HL-60 (cell line): Measurements from ENCODE around the gene TLL2.

Source experiments
- DNase-seq, 2 experiments: peaks; one replicate each; pipeline ENCODE4 v3.0.0-alpha.2; 2010 to 2020; ENCODE audit warnings: low read depth in 1 of 2, low spot score in 1 of 2
- H3K27ac ChIP-seq: fragments of 250-450 bp; sonication (Bioruptor Pico); replicated peaks from 2 replicates; pipeline ENCODE4 v1.5.1; 2020; ENCODE audit warnings: mild to moderate bottlenecking, moderate library complexity
- H3K27me3 ChIP-seq: fragments of 250-450 bp; sonication (Bioruptor Pico); 2 replicates; pipeline ENCODE4 v1.5.1; 2021; ENCODE audit warnings: mild to moderate bottlenecking, moderate library complexity; ENCODE audit not compliant: insufficient read depth, poor library complexity, severe bottlenecking
- H3K4me3 ChIP-seq: replicated peaks from 2 replicates; pipeline ENCODE4 v1.5.1; 2011; ENCODE audit warnings: mild to moderate bottlenecking, control low read depth, low read length; ENCODE audit not compliant: insufficient read depth
- GABPA ChIP-seq: IDR thresholded peaks from 2 replicates; pipeline ENCODE4 v1.6.1; 2012; ENCODE audit warnings: low read depth
- POLR2AphosphoS5 ChIP-seq: IDR thresholded peaks from 2 replicates; pipeline ENCODE4 v1.6.1; 2012; ENCODE audit warnings: low read depth
- SPI1 ChIP-seq: IDR thresholded peaks from 2 replicates; pipeline ENCODE4 v1.6.1; 2012; ENCODE audit warnings: low read depth, mild to moderate bottlenecking, borderline replicate concordance
- TF ChIP-seq, protein P1 (sequence below): IDR thresholded peaks from one replicate; pipeline ENCODE4 v1.5.1; 2011; ENCODE audit warnings: low read length, control low read depth, inconsistent platforms; ENCODE audit not compliant: insufficient read depth
- TF ChIP-seq, protein P2 (sequence below): IDR thresholded peaks from 2 replicates; pipeline ENCODE4 v1.6.1; 2012; ENCODE audit warnings: low read depth; ENCODE audit not compliant: insufficient replicate concordance

The TLL2 gene

DNA sequence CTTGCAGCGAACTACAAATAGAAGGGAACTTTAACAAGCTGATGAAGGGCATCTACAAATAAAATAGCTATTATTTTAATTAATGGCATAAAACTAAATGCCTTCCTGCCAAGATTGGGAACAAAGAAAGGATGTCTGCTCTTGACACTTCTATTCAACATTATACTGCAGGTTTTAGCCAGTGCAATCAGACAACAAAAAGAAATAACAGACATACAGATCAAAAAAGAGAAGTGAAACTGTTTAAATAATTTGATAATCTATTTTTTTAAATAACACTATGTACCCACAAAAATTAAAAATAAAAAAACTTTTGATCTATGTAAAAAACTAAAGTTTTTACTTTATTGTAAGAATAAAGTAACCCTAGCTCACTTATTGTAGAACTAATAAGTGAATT is 22.4 kb upstream of the TLL2 start:
- TF ChIP-seq POLR2AphosphoS5 (no peak), GABPA (no peak), SPI1 (no peak)
- TF ChIP-seq, protein P1, sequence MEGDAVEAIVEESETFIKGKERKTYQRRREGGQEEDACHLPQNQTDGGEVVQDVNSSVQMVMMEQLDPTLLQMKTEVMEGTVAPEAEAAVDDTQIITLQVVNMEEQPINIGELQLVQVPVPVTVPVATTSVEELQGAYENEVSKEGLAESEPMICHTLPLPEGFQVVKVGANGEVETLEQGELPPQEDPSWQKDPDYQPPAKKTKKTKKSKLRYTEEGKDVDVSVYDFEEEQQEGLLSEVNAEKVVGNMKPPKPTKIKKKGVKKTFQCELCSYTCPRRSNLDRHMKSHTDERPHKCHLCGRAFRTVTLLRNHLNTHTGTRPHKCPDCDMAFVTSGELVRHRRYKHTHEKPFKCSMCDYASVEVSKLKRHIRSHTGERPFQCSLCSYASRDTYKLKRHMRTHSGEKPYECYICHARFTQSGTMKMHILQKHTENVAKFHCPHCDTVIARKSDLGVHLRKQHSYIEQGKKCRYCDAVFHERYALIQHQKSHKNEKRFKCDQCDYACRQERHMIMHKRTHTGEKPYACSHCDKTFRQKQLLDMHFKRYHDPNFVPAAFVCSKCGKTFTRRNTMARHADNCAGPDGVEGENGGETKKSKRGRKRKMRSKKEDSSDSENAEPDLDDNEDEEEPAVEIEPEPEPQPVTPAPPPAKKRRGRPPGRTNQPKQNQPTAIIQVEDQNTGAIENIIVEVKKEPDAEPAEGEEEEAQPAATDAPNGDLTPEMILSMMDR, result no peak
- TF ChIP-seq, protein P2, sequence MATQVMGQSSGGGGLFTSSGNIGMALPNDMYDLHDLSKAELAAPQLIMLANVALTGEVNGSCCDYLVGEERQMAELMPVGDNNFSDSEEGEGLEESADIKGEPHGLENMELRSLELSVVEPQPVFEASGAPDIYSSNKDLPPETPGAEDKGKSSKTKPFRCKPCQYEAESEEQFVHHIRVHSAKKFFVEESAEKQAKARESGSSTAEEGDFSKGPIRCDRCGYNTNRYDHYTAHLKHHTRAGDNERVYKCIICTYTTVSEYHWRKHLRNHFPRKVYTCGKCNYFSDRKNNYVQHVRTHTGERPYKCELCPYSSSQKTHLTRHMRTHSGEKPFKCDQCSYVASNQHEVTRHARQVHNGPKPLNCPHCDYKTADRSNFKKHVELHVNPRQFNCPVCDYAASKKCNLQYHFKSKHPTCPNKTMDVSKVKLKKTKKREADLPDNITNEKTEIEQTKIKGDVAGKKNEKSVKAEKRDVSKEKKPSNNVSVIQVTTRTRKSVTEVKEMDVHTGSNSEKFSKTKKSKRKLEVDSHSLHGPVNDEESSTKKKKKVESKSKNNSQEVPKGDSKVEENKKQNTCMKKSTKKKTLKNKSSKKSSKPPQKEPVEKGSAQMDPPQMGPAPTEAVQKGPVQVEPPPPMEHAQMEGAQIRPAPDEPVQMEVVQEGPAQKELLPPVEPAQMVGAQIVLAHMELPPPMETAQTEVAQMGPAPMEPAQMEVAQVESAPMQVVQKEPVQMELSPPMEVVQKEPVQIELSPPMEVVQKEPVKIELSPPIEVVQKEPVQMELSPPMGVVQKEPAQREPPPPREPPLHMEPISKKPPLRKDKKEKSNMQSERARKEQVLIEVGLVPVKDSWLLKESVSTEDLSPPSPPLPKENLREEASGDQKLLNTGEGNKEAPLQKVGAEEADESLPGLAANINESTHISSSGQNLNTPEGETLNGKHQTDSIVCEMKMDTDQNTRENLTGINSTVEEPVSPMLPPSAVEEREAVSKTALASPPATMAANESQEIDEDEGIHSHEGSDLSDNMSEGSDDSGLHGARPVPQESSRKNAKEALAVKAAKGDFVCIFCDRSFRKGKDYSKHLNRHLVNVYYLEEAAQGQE, result no peak
- H3K27ac ChIP-seq, result no peak overlapping the region
- DNase-seq, result no peak

DNA sequence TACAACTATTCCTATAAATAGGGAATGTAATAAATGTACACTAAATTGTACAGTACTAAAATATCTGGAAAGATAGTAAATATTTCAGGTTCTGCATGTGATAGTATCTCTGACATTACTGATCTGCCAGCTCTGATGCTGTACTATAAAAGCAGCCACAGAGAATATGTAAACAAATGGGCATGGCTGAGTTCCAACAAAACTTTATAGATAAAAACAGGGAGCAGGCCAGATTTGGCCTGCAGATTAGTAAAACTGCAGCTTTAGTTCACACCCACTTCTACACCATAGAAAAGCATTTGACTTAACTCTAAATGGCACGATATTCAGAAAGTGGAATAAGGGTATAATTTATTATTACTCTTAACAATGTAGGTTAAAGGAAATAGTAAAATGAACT is 18.8 kb upstream of the TLL2 start:
- Histone ChIP-seq H3K27ac (no peak overlapping the region), H3K4me3 (no peak overlapping the region), H3K27me3 (no peaks in the 10 kb centered on the region)
- no peak for DNase-seq
- TF ChIP-seq GABPA (no peak), POLR2AphosphoS5 (no peak), SPI1 (no peak)
- TF ChIP-seq, protein P2, result no peak
- TF ChIP-seq, protein P1, result no peak

More for the DNA sequence above, 22.4 kb upstream of the TLL2 start:
- H3K4me3 ChIP-seq, result no peak overlapping the region
- no peaks in the 10 kb centered on the region for H3K27me3 ChIP-seq

DNA sequence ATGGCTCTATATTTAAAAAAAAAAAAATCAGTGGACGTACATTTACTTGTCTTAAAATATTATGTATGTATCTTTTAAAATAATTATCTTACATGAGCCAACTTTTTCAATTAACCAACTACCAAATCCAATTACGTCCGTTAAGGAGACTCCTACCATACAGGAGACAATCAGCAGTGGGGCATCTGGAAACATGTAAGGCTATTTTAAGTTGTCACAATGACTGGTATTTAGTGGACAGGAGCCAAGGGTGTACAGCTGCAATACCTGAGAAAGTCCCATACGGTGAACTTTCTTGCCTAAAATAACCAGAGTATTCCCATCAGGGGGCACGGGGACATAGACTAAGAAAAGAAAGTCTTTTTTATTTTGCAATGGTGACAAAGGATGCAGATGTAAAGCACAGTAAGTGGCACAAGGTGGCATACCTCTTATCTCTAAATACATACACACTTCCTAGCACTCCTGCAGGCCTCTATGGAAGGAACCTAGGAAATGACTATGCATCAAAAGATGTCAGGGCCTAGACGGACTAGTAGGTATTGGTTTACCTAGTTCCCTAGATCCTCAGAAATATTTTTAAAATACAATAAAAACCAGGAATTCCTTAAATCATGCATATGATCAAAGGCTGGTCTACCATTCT is 16.0 kb upstream of the TLL2 start:
- Histone ChIP-seq H3K27ac (no peak overlapping the region), H3K27me3 (no peaks in the 10 kb centered on the region), H3K4me3 (no peak overlapping the region)
- DNase-seq, result no peak
- TF ChIP-seq, protein P1, result no peak
- TF ChIP-seq SPI1 (no peak), GABPA (no peak), POLR2AphosphoS5 (no peak)
- TF ChIP-seq, protein P2, result no peak
